ENCODE measurements around the gene AKR1E2.

AKR1E2 gene

DNA sequence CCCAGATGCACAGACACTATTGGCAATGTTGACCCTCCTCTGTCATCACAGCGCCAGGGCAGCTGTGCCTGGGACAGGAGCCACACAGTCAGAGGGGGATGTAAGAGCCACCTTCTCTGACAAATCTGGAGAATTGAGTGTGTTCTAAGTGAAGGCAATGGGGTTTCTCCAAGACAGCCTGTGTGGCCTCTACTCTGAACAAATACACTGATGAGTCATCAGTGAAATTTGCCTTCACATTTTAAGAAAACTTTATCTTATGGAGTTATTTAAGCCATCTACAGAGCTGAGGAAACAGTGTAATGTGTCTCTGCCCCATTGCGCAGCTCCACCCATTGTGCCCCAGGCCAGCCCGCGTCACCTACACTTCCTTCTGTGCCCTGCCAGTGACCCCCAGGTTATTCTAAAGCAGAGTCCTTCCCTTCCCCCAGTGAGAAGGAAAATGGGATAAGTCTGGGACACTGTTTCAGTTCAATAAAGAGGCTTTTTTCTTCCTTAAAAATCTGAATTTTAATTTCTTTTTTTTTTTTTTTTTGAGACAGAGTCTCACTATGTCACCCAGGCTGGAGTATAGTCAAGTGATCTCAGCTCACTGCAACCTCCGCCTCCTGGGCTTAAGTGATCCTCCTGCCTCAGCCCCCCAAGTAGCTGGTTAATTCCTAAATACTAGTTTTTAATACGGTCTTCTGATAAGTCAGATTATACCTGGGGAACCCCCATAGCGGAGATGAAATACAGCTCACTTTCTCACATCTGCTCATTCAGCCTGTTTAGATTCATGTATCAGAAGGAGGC is 21.8 kb downstream of the AKR1E2 start:
- no peak for DNase-seq

DNA sequence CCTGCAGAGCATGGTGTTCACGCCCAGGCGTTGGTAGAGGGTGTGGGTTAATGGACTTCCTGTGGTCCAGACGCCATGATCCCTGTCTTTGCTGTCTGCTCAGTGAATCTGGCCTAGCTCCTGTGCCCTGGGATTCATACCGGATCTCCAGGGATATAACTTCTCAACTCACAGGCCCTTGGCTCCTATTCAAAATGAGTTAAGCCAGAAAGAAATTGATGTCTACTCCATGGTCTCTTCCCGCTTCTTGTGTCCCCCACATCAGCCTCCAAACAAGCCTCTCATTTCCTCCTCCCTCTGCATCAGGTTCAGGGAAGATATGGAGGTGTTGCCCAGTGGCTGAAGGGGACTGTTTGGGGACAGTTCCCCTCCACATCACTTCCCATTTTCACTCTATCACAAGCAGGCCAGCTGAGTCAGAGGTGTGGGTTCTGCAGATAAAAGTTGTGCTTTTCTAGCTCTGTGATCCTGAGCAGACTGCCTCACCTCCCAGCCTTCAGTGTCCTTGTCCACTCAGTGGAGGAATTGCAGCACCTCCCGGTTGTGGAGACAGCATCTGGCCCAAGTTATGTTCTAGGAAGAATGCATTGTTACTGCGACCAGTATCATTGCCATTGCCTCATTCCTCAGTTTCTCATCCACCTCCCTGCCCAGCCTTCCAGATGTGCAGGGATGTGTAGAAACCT is 22.5 kb downstream of the AKR1E2 start:
- no peak for DNase-seq

DNA sequence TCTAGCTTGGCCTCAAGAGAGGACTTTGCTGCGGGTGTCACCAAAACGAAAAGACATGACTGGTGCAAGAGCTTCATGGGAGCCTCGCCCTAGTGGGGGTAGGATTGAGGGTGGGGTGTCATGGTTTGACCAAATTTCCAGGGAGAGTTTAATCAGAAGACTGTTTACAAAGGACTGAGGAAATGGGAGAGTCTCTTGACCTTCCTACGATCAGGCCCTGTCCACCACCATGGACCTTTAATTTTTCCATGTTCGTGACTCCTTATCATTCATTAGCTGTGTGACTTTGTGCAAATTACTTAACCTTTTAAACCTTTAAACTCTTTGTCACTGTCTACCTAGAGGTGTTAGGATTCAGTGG is 23.0 kb downstream of the AKR1E2 start:
- no peak for DNase-seq

DNA sequence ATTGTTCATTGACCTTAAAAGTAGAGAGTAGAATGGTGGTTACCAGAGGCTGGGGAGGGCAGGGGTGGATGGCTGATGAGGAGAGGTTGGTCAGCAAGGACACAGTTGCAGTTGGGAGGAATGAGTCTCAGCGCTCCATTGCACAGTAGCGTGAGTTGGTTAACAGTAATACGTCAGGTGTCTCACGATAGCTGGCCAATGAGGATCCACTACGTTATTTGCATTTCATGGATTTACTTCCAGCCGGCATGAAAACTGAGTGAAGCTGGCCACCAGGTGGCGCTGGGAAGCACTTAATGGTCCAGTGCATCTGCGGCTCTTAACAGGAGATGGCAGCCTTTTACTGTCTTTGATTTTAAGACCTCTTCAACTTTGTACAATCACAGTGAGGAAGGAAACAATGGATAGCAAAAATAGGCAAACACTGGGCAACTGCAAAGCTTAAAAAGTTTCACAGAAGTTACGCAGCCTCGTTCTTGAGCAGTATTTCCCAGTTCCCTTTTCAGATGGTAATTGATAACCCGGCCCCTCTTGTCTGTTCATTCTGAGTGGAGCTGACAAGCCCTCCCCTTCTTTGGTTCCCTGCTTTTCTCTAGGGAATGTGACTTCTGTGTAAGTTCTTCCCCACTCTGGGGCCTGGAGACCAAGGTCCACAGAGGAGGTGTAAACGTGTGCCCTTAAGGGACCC is 23.7 kb downstream of the AKR1E2 start:
- DNase-seq: peak; percentile 63

DNA sequence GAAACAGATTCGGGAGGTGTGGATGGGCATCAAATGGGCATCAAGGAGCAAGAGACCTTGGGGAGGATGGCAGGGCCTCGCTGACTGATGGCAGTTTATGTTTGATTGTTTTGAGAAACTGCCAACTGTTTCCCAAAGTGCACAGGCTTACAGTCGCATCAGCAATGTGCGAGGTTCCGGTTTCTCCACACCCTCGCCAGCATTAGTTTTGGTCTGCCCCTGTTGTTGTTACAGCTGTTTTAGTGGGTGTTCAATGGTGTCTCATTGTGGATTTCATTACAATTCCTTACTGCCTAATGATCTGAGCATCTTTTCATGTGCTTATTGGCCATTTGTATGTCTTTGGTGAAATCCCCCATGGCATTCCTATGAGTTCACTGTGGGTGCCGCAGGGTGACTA is 24.4 kb downstream of the AKR1E2 start:
- no peak for DNase-seq

DNA sequence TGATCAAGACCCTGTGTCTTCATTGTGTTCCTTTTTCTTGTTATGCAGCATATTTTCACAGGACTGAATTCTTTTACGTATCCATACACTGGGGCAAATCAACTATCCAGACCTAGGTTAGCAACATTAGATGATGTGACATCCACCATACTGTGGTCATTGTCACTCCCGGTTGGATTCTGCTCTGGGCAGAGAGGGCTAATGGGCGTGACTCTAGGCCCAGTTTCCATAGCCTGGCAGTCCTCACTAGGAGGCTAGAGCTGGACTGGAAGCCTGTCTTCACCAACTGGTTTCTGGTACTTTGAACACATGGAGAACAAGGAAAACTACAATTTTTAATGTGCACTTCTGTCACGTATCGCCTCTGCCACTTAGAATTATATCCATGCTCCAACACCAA is 25.2 kb downstream of the AKR1E2 start:
- DNase-seq: no peak

DNA sequence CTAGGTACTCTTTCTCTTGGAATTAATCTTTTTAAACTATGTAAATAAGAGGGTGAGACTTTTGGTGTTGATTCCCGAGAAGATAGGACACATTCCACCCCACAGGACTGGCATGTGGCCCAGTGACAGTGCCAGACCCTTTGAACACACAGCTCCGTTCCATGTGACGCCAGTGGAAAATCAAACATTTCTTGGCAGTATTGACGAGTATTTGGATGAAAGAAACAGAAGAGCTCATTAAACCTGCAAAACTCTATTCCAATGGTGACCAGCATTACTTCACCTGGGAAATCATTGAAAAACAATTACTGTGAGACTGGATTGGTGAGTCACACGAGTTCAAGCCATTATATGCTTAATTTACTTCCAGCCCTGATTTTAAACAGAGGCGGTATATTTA is 25.8 kb downstream of the AKR1E2 start:
- DNase-seq: no peak

DNA sequence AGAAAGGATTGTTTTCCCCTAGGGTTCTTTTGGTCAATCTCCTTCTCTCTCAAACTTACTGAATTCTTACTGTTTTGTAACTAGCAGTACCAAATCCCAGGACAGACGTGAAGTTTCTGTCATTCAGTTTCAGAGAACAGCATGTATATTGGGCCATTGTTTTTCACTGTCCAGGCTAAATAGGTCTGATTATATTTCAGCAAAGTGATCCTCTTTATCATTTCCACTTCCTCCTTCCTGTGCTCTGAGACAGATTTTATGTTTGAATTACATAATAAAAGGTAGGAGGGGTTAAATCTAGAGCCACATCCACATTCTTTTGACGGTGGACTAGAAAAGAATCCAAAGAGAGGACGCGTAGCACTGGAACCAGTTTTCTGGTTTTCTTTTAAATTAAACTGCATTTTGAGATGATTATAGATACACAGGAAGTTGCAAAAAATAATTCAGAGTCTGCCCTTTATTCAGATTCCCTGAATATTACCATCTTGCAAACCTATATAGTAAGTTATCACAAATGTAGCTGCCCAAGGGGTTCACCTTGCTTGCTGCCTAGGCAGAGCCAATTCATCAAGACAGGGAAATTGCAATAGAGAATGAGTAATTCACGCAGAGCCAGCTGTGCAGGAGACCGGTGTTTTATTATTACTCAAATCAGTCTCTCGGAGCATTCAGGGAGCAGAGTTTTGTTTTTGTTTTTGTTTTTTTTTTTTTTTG is 40.1 kb downstream of the AKR1E2 start:
- DNase-seq: no peak

DNA sequence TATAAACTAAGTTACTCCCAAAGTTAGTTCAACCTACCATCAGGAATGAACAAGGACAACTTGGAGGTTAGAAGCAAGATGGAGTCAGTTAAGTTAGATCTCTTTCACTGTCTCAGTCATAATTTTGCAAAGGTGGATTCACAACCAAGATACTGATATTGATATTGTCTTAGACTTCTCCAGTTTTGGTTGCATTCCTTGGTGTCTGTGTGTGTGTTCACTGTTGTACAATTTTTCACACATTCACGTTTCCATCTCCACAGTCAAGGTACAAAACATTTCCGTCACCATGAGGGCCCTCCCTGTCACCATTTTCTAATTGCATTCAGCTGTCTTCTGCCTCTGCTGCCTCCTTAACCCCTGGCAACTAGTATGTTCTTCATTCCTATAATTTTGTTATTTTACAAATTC is 41.1 kb downstream of the AKR1E2 start:
- DNase-seq: no peak

DNA sequence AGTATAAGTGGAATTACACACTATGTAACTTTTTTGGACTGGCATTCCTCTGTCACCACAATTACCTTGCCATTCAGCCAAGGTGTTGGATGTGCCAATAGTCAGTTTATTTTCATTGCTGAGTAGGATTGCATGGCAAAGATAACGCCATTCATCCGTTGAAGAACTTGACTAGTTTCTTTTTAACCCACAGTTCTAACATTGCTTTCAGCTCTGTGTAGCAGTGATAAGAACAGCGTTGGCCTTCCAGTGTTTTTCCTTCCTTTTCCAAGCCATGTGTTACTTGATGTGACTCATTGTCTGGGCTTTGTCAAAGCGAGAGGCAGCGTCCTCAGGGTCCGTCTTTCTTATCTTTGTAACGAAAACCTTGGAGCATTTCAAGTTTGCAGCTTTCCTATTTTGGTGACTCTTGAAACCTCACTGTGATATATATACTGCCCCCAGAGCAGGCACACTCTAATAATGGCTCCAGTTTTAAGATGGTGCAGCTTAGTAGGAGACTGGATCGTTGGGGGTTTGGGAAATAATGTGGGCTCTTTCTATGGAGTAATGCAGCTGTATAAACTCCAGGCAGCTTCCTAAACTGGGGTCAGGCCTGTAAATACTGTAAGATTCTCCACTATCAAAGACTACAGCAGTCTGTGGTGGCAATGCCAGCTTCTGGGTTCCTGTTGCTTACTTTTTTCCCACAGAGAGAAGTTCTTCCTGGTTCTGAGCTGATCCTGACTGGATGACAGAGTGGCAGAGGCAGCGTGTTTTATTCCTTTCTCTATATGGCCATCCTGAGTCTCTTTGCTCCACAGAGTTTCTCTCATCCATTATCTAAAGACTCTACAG is 41.7 kb downstream of the AKR1E2 start:
- no peak for DNase-seq

DNA sequence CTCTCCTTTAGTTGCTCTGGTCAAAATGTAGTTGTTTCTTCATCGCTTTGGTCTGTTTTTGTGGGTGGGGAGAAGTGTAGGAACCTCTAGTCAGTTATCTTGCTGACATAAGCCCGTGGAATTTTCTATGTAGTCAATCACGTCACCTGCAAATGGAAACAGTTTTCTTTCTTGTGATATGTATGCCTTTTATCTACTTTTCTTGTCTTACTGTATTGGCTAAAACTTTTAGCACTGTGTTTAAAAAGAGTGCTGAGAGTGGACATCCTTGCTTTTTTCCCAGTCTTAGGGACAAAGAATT is 42.3 kb downstream of the AKR1E2 start:
- DNase-seq: no peak

DNA sequence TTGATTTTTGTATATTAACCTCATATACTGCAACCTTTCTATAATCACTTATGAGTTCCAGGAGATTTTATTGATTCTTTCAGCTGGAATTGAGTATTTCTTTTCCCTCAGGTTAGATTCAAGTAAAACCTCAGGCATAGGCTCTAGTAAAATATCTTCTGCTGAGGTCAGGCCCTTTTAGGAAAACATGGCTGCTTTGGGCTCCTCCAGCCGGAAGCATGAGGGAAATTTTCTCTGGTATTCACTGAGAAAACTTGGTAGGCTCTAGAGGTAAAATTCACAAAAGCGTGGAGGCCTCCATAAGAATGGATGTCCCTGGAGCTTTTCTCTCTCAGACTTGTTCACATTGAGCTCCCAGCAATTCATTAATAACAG is 56.7 kb downstream of the AKR1E2 start:
- no peak for DNase-seq

DNA sequence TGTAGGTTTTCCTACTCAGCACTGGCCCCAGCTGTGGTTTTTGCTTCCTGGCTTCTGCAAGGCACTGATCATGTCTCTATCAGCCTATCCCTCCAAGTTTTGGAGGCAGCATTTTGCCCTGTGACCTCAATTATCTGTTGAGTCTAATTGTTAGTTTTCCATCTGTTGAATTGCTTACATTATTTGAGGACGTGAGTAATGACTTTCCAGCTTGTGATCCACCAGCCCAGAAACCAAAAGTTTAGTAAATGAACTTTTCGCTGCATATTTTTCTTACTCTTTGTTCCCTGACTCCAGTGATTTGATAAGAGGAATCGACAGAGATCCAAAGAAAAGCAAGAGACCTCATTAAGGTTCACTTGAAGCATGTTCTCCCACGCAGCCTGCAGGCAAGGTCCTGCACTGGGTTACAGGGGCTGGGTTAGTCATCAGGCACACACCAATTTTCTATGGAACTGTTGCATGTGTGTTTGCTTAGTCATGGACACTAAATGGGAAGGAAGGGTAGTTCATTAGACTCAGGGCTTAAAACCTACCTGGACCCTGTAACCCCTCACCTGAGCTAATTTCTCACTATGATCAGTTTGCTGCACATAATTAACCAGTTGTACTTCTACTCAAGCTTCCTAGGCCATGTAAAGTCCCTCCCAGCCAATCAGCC is 57.2 kb downstream of the AKR1E2 start:
- no peak for DNase-seq

DNA sequence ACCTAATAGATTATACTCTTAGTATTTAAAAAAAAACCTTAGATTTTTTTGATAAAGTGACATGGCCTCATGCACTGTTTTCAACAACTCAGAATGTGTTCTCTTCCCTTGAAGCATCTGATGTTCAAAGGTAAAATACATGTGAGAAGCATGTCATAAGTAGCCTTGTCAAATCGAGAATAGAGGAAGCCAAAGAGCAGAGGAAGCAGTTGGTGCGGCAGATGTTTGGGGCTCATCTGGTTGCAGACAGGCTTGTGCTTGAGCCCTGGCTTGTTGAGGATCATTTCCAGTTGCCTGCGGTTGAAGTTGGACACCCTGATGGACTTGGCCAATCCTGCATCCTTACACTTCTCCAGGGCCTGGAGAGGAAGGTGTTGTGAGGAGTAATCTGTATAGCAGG is 59.2 kb downstream of the AKR1E2 start:
- DNase-seq: no peak

DNA sequence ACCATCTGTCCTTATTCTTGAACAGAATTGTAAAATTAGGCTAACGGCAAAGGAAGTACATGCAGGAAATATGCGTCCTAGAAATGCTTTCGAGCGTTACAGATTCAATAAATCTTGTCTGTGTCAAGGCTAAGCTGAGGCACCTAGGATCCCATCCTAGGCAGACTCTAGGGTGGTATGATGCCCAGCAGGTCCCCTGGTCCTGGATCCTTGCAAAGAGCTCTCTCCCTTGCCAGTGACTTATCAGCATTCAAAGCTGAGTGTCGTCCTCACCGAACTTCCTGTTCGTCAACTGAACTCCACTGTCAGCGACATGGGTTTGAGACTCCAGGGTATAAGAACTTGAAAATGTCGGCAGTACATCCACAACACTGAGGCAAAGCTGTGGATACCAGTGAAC is 61.5 kb downstream of the AKR1E2 start:
- no peak for DNase-seq

DNA sequence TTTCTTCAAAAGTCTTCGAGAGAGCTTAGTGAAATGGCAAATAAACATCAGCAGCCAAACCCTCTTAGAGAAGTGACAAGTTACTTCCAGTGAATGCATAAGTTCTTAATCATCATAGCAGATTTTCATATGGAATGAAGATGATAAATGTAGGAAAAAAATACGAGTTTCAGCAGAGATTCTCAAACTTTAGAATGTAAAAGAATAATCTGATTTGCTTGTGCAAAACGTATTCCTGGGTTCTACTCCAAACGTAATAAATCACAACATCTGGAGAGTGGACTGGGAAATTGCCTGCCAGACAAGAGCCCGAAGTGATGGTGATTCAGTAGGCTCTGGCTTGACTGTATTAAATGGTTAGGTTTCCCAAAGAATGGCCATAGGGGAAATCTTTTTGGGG is 62.2 kb downstream of the AKR1E2 start:
- no peak for DNase-seq

DNA sequence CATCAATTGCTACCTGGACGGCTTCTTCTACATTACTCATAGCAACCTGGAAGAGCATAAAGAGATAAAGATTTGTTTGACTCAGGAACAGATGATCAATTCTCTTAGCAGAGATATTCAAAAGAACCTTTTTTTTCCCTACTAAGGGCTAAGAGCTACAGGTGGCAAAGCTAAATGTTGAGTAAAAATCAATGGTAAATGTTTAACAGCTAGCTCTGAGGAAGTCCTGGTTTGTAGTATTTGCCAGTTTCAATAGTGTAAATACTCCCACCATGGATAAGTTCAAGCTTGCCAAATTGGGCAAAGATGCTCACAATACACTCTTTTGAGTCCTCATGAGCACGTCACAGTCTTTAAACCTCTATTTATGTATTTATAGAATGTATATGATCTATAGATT is 64.0 kb downstream of the AKR1E2 start:
- no peak for DNase-seq

DNA sequence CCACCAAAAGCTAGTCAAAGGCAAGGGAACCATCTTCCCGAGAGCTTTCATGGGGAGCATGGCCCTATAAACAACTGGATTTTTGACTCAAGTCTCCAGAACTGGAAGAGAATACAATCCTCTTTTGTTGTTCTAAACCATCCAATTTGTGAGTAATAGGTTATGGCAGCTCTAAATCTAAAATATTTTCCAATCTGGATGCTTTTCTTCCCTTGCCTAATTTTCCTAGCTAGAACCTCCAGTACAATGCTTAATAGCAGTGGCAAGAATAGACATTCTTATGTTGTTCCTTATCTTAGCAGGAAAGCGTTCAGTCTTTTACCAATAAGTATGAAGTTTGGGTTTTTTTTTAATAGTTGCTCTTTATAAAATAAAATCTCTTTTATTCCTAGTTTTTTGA is 66.7 kb downstream of the AKR1E2 start:
- no peak for DNase-seq

DNA sequence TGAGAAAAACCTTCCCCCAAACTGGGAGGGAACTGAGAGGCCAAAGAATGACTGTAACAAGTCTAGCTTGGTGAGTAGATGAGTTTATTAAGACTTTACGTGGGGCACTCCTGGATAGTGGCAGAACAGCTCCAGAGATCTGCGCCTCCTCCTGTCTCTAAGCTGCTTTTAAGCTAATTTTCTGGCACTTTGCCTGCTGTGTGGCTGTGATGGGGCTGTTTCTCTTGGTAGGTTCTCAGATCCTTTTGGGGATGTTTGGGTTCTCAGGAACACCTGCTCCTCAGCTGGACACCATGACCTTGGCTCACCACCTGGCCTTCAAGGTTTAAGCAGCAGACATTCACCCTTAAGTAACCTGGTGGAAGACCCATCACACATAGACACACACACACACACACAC is 68.3 kb downstream of the AKR1E2 start:
- no peak for DNase-seq
